Activated CD8-positive, alpha-beta T cell treated with anti-CD3 and anti-CD28 coated beads, Interleukin-2, amount 10 ng/mL, durations not matched to agents 7 days and 5 days (primary cell): ENCODE results near the gene PRR12. TPM values are rescaled to one million over a fixed set of nuclear protein-coding genes. Genes with fewer than 3 reads are reported as not detected.

Experiments used
- ATAC-seq: fragments of 150-1000 bp; cut with Tn5 transposase; one replicate; pipeline ENCODE4 v1.10.0; 2021; ENCODE audit warnings: moderate library complexity
- CTCF ChIA-PET: fragments of 350-600 bp; sonication (Branson Sonifier 250); formaldehyde crosslinking; loops from one replicate; lab custom pipeline; 2021; ENCODE audit warnings: antibody characterized with exemption; lab: Charles Lee
- POLR2A ChIA-PET: fragments of 350-600 bp; sonication (Branson Sonifier 250); formaldehyde crosslinking; loops from one replicate; lab custom pipeline; 2021; ENCODE audit warnings: antibody characterized with exemption; lab: Charles Lee
- DNase-seq: peaks from one replicate; pipeline ENCODE4 v3.0.0-alpha.2; 2020
- H3K27ac Mint-ChIP-seq: one replicate; pipeline ENCODE4 v1.8.0; 2021; ENCODE audit warnings: mild to moderate bottlenecking, mixed read lengths
- H3K27me3 Mint-ChIP-seq: one replicate; pipeline ENCODE4 v1.8.0; 2021; ENCODE audit warnings: low read depth, mixed read lengths
- H3K36me3 Mint-ChIP-seq: one replicate; pipeline ENCODE4 v1.8.0; 2021; ENCODE audit warnings: low read depth, mixed read lengths
- H3K4me1 Mint-ChIP-seq: one replicate; pipeline ENCODE4 v1.8.0; 2021; ENCODE audit warnings: low read depth, mixed read lengths
- H3K4me3 Mint-ChIP-seq: one replicate; pipeline ENCODE4 v1.8.0; 2021; ENCODE audit warnings: mild to moderate bottlenecking, mixed read lengths
- H3K9me3 Mint-ChIP-seq: one replicate; pipeline ENCODE4 v1.8.0; 2022; ENCODE audit warnings: mixed read lengths; ENCODE audit not compliant: insufficient read depth
- total RNA-seq, 2 experiments: library from RNA; stranded (reverse); gene quantifications; one replicate each; pipeline ENCODE4 v1.2.3, GENCODE V29; 2021

PRR12 gene
- total RNA-seq, 2 experiments from 2014 or later = 39.4 to 39.9 TPM

DNA sequence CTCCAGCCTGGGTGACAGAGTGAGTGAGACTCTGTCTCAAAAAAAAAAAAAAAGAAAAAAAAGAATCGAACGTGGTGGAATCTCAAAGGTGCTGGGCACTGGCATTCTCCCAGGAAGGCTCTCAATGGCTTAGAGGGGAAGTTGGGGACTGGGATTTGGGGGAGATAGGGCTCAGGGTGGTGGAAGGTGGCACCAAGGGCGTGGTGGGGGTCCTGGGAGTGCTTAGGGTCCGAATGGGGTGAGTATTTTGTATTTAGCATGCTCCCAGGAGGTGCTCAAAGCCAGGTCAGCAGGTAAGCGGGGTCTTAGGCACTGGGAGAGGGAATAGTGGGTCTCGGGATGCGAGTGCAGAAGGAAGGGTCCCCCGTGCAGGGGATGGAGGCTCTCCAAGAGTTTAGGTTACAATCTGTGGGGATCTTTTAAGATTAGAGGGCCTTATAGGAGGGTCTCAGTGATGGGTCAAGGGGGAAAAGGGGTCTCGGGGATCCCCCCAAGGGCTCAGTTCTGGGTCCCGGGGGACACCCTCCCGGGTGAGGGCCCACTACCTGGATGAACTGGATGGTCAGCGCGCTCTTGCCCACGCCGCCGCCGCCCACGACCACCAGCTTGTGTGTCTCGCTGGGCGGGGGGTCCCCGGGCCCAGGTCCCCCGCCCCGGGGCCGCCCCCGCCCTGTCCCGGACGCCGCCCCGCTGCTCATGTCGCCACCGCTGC, 48.6 kb downstream of the PRR12 start:
- Mint-ChIP-seq H3K4me3 (peak overlapping the region; percentile 90), H3K36me3 (peaks cover 5% of the 10 kb centered on the region), H3K27me3 (peaks cover 4% of the 10 kb centered on the region), H3K4me1 (peaks cover 54% of the 10 kb centered on the region), H3K9me3 (no peaks in the 10 kb centered on the region), H3K27ac (peak overlapping the region; percentile 72)
- ChIA-PET POLR2A (interaction anchor here (0.6 to 5.4 kb wide), 9 partner anchors 10 to 1532 kb away, joined by 3 to 38 read pairs (median 4); partner anchors contain the start of genes BCL2L12, IRF3, NOSIP and PRMT1), CTCF (interaction anchor here (0.8 to 2.8 kb wide), 11 partner anchors 32 to 646 kb away, joined by 3 to 13 read pairs (median 5); partner anchors contain the start of genes GYS1, PRMT1 and RUVBL2)
- no peak for ATAC-seq
- no peak for DNase-seq

DNA sequence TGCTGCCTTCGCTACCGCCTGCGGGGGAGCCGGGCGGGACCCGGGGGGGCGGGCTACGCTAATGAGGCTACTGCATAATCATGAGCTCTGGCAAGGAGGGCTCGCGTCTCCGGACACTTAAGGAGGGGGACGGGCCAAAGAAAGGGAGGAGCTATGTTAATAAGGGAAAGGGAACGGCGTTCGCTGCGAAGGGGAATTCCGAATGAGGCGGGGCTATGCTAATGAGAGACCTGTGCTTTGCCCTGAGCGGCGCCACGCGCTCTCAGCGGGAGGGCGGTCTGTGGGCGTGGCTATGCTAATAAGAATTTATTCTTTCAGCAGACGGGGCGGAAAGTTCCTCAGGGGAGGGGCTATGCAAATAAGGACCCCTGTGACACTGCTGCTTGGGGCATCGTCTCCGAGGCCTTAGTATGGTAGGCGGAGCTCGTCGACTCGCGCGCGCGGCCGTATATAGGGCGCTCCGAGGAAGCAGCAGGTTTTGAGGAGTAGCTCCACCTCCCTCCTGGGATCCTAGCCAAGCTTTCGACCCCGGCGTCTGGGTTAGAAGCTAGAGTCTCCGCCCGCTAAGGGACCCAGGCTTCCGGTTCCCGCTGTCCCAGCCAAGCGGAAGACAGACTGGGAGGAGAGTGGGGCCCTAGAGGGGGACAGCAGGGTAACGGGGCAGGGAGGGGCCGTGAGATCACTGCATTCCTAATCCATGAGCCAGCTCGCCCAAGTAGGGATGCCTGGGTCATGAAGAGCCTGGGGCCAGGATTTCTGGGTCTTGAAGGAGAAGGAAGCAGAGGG, 49.3 kb downstream of the PRR12 start, which contains the start of gene RRAS:
TSS of gene RRAS (minus strand) at position 31 of the 786 bp plus-strand sequence. CDS start 45 bp downstream, outside the sequence.
- Mint-ChIP-seq H3K4me3 (peak within 1 kb of the TSS; percentile 90), H3K4me1 (peaks cover 55% of the 10 kb centered on the region), H3K36me3 (peaks cover 7% of the 10 kb centered on the region), H3K9me3 (no peaks in the 10 kb centered on the region), H3K27me3 (peaks cover 4% of the 10 kb centered on the region), H3K27ac (peak within 1 kb of the TSS; percentile 98)
- ATAC-seq = peak; percentile 77
- CTCF ChIA-PET = interaction anchor here (0.8 to 2.8 kb wide), 12 partner anchors 31 to 647 kb away, joined by 3 to 13 read pairs (median 5); partner anchors contain the start of genes GYS1, PRMT1 and RUVBL2
- peak; percentile 100 for DNase-seq
- POLR2A ChIA-PET = interaction anchor here (0.6 to 5.4 kb wide), 13 partner anchors 10 to 1533 kb away, joined by 3 to 38 read pairs (median 4); partner anchors contain the start of genes BCL2L12, IRF3, NOSIP and PRMT1

- Mint-ChIP-seq H3K36me3 (peaks cover 16% of the 10 kb centered on the region), H3K4me3 (peak within 1 kb of the TSS; percentile 90), H3K9me3 (no peaks in the 10 kb centered on the region), H3K27me3 (peaks cover 4% of the 10 kb centered on the region), H3K27ac (peak within 1 kb of the TSS; percentile 98), H3K4me1 (peaks cover 58% of the 10 kb centered on the region)
- ChIA-PET POLR2A (interaction anchor here (0.8 to 5.4 kb wide), 8 partner anchors 8 to 287 kb away, joined by 3 to 38 read pairs (median 4); partner anchors contain the start of genes ATF5, BCL2L12, IRF3 and NOSIP), CTCF (interaction anchor here (0.9 to 2.8 kb wide), 7 partner anchors 22 to 137 kb away, joined by 3 to 13 read pairs (median 4); partner anchors contain the start of genes PRMT1 and RCN3)
- DNase-seq (peak; percentile 99), ATAC-seq (peak; percentile 59)
Measured at GRCh38 chr19:49641688-49642491, 50.9 kb downstream of the PRR12 start, which contains the start of gene SCAF1. Gene SCAF1 (plus strand): TSS chr19:49642209. CDS start chr19:49645027, 2,818 bp downstream.

DNA sequence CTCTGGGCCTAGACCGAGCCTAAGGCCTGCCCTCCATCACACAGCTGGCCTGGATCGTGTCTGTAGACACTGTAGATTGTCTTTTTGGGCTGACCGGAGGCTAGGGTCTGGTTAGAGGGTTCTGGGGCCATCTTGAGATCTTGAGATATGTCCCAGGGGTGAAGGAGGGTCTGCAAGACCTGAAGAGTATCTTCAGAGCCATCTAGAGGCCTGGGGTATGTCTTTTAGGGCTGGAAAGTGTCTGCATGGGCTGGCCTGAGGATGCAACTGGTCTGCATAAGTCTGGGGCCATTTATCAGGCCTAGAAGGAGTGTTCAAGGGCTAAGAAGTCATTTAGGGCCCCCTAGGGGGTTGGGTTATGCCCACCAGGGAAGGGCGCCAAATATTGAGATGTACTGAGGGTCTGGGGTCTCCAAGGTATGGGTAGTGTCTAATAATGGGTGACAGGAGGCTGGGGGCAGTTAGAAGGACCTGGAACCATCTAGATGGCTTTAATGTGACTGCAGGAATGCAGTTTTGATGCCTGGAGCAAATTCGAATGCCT, 51.6 kb downstream of the PRR12 start:
- H3K4me1 Mint-ChIP-seq = peaks cover 57% of the 10 kb centered on the region
- H3K27me3 Mint-ChIP-seq = peaks cover 4% of the 10 kb centered on the region
- no peak for ATAC-seq
- no peak for DNase-seq
- CTCF ChIA-PET = interaction anchor here (1.0 to 2.8 kb wide), 8 partner anchors 21 to 138 kb away, joined by 3 to 13 read pairs (median 6); partner anchors contain the start of gene PRMT1
- POLR2A ChIA-PET = interaction anchor here (0.8 to 5.4 kb wide), 5 partner anchors 14 to 62 kb away, joined by 3 to 38 read pairs (median 6); partner anchors contain the start of genes BCL2L12, IRF3, NOSIP and PRMT1
- peaks cover 21% of the 10 kb centered on the region for H3K36me3 Mint-ChIP-seq
- H3K27ac Mint-ChIP-seq = peak overlapping the region; percentile 98
- no peaks in the 10 kb centered on the region for H3K9me3 Mint-ChIP-seq
- peak overlapping the region; percentile 90 for H3K4me3 Mint-ChIP-seq

DNA sequence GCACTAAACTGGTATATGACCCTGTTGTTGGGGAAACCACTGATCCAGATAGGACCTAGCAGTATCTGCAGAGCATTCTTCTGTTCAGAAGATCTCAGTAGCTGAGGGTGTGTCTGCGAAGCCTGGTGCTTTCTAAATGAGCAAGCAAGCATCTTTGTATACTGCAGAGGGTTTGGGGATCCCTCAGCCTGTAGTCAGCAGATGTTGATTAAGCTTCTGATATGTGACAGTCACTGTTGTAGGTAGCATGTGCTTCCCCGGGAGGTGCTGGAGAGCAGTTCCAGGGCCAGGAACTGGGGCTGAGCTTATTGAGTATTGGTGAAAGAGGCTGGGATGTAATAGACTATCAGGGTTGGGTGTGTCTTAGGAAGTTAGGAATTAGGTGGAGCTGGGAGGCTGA, 52.5 kb downstream of the PRR12 start:
- H3K27me3 Mint-ChIP-seq = peaks cover 1% of the 10 kb centered on the region
- DNase-seq (no peak), ATAC-seq (no peak)
- ChIA-PET POLR2A (interaction anchor here (0.8 to 5.4 kb wide), 4 partner anchors 14 to 63 kb away, joined by 3 to 38 read pairs (median 7); partner anchors contain the start of genes BCL2L12, IRF3, NOSIP and PRMT1), CTCF (interaction anchor here (1.1 to 2.7 kb wide), 6 partner anchors 21 to 74 kb away, joined by 3 to 11 read pairs (median 6); partner anchors contain the start of gene PRMT1)
- H3K27ac Mint-ChIP-seq = no peak overlapping the region
- H3K4me1 Mint-ChIP-seq = peaks cover 49% of the 10 kb centered on the region
- H3K9me3 Mint-ChIP-seq = no peaks in the 10 kb centered on the region
- H3K4me3 Mint-ChIP-seq = peak overlapping the region; percentile 90
- peaks cover 21% of the 10 kb centered on the region for H3K36me3 Mint-ChIP-seq

DNA sequence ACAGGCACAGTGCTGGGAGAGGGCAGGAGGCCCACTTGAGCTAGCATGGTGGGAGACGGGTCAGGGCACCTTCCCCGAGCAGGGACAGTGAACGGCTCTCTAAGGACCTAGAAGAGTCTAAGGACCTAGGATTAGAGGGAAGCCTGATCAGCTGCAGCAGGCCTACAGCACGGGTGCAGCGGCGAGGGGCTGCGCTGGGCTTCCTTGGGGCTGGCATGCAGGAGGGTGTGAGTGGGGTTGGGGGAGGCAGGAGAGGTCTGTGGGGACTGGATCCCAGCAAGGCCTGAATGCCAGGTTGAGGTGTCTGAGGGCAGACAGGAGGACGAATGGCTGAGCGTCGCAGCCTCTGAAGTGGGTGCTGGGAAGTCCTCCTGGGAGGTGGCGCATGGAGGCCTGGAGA, 54.6 kb downstream of the PRR12 start:
- ATAC-seq = no peak
- no peaks in the 10 kb centered on the region for H3K27me3 Mint-ChIP-seq
- no peaks in the 10 kb centered on the region for H3K9me3 Mint-ChIP-seq
- ChIA-PET POLR2A (interaction anchor here (0.8 to 1.0 kb wide), 2 partner anchors 15 to 151 kb away, joined by 3 to 4 read pairs; no protein-coding TSS in a partner anchor), CTCF (interaction anchor here (1.3 kb wide), 1 partner anchor 35 kb away, joined by 3 read pairs; no protein-coding TSS in a partner anchor)
- no peak for DNase-seq
- no peak overlapping the region for H3K4me3 Mint-ChIP-seq
- peaks cover 35% of the 10 kb centered on the region for H3K4me1 Mint-ChIP-seq
- peaks cover 28% of the 10 kb centered on the region for H3K36me3 Mint-ChIP-seq
- H3K27ac Mint-ChIP-seq = peak overlapping the region; percentile 34

DNA sequence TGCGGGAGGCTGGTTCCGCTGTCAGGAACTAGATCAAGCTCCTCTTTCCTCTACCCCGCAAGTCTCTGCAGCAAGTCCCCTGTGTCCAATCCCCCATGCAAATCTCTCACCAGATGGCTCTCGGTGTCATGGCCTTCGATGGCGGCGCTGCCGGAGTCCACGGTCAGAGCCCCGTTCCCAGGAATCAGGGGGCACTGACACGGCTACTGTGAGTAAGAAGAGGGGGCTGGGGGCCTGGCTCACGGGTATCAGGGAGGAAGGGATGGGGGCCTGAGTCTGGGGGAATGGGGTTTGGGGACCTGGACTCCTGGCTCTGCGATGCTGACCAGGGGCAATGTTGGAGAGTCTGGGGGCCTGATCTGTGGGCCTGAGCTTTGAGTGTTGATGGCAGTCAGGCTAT, 55.0 kb downstream of the PRR12 start:
- Mint-ChIP-seq H3K4me1 (peaks cover 31% of the 10 kb centered on the region), H3K4me3 (no peak overlapping the region), H3K36me3 (peaks cover 28% of the 10 kb centered on the region), H3K27ac (no peak overlapping the region), H3K27me3 (no peaks in the 10 kb centered on the region), H3K9me3 (no peaks in the 10 kb centered on the region)
- DNase-seq (no peak), ATAC-seq (no peak)
- ChIA-PET POLR2A (interaction anchor here (0.8 kb wide), 1 partner anchor 150 kb away, joined by 3 read pairs; no protein-coding TSS in a partner anchor), CTCF (interaction anchor here (1.3 kb wide), 1 partner anchor 35 kb away, joined by 3 read pairs; no protein-coding TSS in a partner anchor)

GRCh38 chr19:49646586-49646985, 55.6 kb downstream of the PRR12 start:
- H3K4me3 Mint-ChIP-seq = no peak overlapping the region
- no peak overlapping the region for H3K27ac Mint-ChIP-seq
- CTCF ChIA-PET = no interaction called here
- H3K4me1 Mint-ChIP-seq = peaks cover 28% of the 10 kb centered on the region
- H3K9me3 Mint-ChIP-seq = no peaks in the 10 kb centered on the region
- no peaks in the 10 kb centered on the region for H3K27me3 Mint-ChIP-seq
- POLR2A ChIA-PET = no interaction called here
- DNase-seq = no peak
- peaks cover 29% of the 10 kb centered on the region for H3K36me3 Mint-ChIP-seq
- ATAC-seq = no peak

- peaks cover 1% of the 10 kb centered on the region for H3K4me1 Mint-ChIP-seq
- H3K27me3 Mint-ChIP-seq = no peaks in the 10 kb centered on the region
- ATAC-seq (no peak), DNase-seq (no peak)
- peaks cover 44% of the 10 kb centered on the region for H3K36me3 Mint-ChIP-seq
- ChIA-PET CTCF (no interaction called here), POLR2A (no interaction called here)
- no peak overlapping the region for H3K4me3 Mint-ChIP-seq
- no peak overlapping the region for H3K27ac Mint-ChIP-seq
- H3K9me3 Mint-ChIP-seq = no peaks in the 10 kb centered on the region
Measured at GRCh38 chr19:49651029-49651819, 60.2 kb downstream of the PRR12 start.
